ENCODE results near the gene BSPRY. TPM values are rescaled to one million over a fixed set of nuclear protein-coding genes. Genes with fewer than 3 reads are reported as not detected.
A peak's percentile ranks its signal among the peaks of the same experiment; 100 is the strongest.

BSPRY gene
- total RNA-seq, 1 donor from 2014 or later = not detected

DNA sequence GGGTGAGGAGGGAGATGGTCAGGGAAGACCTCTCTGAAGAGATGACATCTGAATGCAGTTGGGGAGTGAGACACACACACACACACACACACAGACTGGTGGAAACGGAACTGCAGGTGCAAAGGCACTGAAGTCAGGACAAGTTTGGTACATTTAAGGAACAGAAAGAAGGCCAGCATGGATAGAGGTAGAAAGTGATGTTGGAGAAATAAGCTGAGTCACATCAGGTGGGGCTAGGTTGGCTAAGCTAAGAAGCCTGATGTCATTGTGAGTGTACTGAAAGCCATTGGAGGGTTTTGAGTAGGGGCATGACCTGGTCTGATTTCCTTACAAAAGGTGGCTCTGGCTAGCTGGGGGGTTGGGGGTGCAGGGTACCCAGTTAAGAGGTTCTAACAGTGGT, 3.1 kb downstream of the BSPRY start:
- Mint-ChIP-seq H3K27me3 (ENCODE audit: low read depth) (peaks cover 62% of the 10 kb centered on the region), H3K9me3 (ENCODE audit: low read depth) (no peaks in the 10 kb centered on the region), H3K4me3 (ENCODE audit: unreplicated experiment) (no peak overlapping the region), H3K36me3 (ENCODE audit: low read depth) (peaks cover 2% of the 10 kb centered on the region), H3K4me1 (ENCODE audit: low read depth) (peaks cover 6% of the 10 kb centered on the region), H3K27ac (ENCODE audit: unreplicated experiment) (peak overlapping the region; percentile 22)
- no peak for DNase-seq (ENCODE audit: low spot score)
- TF ChIP-seq CTCF (IDR thresholded peaks at IDR 0.05) = no peak

DNA sequence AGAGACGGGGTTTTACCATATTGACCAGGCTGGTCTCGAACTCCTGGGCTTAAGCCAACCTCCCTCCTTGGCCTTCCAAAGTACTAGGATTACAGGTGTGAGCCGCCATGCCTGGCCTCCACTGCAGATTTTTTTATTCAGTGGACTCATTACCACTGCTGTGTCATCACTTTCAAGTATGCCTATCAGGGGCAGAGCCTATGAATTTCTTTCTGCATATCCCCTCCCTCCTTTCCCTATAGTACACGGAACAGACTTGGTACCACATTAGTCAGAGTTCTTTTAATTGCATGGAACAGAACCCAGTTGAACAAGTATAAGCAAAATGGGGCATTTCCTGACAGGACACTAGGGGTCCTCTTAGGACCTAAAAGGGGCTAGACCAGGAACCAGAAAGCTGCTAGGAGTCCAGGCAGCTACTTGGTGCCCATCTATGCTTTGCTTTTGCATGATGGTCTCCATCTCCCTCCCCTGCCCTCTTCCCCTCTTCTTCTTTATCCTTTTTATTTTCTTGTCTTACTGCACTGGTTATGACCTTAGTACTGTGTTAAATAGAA, 5.8 kb downstream of the BSPRY start:
- Mint-ChIP-seq H3K36me3 (ENCODE audit: low read depth) (peaks cover 2% of the 10 kb centered on the region), H3K27ac (ENCODE audit: unreplicated experiment) (no peak overlapping the region), H3K27me3 (ENCODE audit: low read depth) (peaks cover 56% of the 10 kb centered on the region), H3K9me3 (ENCODE audit: low read depth) (no peaks in the 10 kb centered on the region), H3K4me3 (ENCODE audit: unreplicated experiment) (no peak overlapping the region), H3K4me1 (ENCODE audit: low read depth) (peaks cover 2% of the 10 kb centered on the region)
- peak; percentile 34 for TF ChIP-seq CTCF (IDR thresholded peaks at IDR 0.05)
- no peak for DNase-seq (ENCODE audit: low spot score)

DNA sequence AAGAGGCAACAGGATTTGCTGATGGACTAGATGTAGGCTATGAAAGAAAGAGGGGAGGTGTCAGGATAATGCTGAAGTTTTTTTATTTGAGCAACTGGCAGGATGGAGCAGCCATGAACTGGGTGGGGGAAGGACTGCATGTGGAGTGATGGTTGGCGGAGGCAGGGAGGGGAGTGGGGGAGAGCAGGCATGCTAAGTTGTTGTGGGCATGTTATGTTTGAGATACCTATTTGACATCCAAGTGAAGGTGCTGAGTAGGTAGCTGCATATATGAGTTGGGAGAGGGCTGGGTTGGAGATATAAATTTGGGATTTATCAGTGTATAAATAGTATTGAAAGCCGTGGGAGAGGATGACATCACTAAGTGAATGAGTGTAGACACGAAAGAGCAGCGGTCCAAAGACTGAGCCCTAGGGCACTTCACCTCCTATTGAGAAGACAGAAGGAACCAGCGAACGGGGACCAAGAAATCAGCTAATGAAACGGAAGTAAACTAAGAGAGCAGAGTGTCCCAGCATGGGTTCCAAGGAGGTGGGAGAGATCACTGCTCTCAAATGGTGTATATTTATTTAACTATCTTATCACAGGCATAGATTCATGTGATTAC, 7.4 kb downstream of the BSPRY start:
- TF ChIP-seq CTCF (IDR thresholded peaks at IDR 0.05) = no peak
- H3K4me3 Mint-ChIP-seq (ENCODE audit: unreplicated experiment) = no peak overlapping the region

DNA sequence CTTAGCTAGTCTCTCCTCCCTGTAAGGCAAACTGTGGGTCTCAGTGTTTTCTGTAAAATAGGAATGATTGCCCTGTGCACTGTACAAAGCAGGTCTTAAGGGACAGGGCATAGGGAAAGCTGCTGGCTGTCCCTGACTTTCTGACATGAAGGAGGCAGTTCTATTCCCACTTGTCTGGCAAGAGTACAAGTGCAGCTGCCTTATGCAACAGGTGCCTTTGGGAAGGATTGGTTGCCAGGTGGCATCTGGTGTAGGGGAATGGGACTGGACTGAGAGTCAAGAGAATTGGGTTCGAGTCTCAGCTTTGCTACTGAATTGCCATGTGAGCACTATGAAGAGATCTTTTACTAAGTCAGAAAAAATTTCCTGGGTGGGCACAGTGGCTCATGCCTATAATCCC, 10.0 kb downstream of the BSPRY start:
- no peaks in the 10 kb centered on the region for H3K36me3 Mint-ChIP-seq (ENCODE audit: low read depth)
- H3K4me3 Mint-ChIP-seq (ENCODE audit: unreplicated experiment) = no peak overlapping the region
- no peaks in the 10 kb centered on the region for H3K9me3 Mint-ChIP-seq (ENCODE audit: low read depth)
- no peak overlapping the region for H3K27ac Mint-ChIP-seq (ENCODE audit: unreplicated experiment)
- DNase-seq (ENCODE audit: low spot score) = no peak
- peaks cover 13% of the 10 kb centered on the region for H3K4me1 Mint-ChIP-seq (ENCODE audit: low read depth)
- no peak for TF ChIP-seq CTCF (IDR thresholded peaks at IDR 0.05)
- H3K27me3 Mint-ChIP-seq (ENCODE audit: low read depth) = peaks cover 22% of the 10 kb centered on the region

More for the DNA sequence above, 7.4 kb downstream of the BSPRY start:
- H3K36me3 Mint-ChIP-seq (ENCODE audit: low read depth) = no peaks in the 10 kb centered on the region
- no peak overlapping the region for H3K27ac Mint-ChIP-seq (ENCODE audit: unreplicated experiment)
- peaks cover 42% of the 10 kb centered on the region for H3K27me3 Mint-ChIP-seq (ENCODE audit: low read depth)
- DNase-seq (ENCODE audit: low spot score) = no peak
- peaks cover 9% of the 10 kb centered on the region for H3K4me1 Mint-ChIP-seq (ENCODE audit: low read depth)
- no peaks in the 10 kb centered on the region for H3K9me3 Mint-ChIP-seq (ENCODE audit: low read depth)

DNA sequence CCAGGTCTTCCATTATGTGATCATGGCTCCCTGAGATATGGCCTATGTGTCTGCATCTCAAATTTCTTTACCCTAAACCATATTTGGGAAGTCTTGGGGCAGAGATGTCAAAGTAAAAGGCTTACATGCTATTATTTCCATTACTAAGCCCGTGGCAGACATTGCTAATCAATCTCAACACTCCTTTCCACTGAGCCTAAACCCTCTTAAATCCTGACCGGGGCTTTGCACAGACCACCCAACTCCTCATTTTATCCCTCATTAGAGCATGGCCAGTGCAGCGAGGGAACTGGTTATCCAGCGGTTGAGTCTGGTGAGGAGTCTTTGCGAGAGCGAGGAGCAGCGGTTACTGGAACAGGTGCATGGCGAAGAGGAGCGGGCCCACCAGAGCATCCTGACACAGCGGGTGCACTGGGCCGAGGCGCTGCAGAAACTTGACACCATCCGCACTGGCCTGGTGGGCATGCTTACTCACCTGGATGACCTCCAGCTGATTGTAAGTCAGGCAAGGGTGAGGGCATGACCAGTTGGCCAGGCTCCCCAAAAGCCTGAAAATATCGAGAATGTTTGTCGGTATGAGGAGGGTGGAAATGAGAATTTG, 11.0 kb downstream of the BSPRY start:
- Mint-ChIP-seq H3K27me3 (ENCODE audit: low read depth) (peaks cover 17% of the 10 kb centered on the region), H3K27ac (ENCODE audit: unreplicated experiment) (no peak overlapping the region), H3K36me3 (ENCODE audit: low read depth) (no peaks in the 10 kb centered on the region), H3K9me3 (ENCODE audit: low read depth) (no peaks in the 10 kb centered on the region), H3K4me1 (ENCODE audit: low read depth) (peaks cover 13% of the 10 kb centered on the region), H3K4me3 (ENCODE audit: unreplicated experiment) (no peak overlapping the region)
- TF ChIP-seq CTCF (IDR thresholded peaks at IDR 0.05) = no peak
- no peak for DNase-seq (ENCODE audit: low spot score)
